ENCODE measurements around the gene C19orf81.

Gene C19orf81

DNA sequence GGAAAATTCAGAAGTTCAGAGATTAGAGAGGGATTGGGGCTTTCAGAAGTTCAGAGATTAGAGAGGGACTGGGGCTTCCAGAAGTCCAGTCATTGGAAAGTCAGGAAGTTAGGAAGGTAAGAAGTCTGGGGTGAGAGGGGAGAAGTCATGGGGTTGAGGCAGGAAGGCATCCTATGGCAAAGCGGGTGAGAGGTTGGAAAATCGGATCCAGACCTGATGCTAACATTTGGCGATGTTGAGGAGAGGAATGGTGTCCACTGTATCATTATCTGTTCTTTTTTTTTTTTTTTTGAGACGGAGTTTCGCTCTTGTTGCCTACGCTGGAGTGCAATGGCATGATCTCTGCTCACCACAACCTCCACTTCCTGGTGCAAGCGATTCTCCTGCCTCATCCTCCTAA, 20.7 kb upstream of the C19orf81 start:
- H3K27ac ChIP-seq, result no peak overlapping the region

DNA sequence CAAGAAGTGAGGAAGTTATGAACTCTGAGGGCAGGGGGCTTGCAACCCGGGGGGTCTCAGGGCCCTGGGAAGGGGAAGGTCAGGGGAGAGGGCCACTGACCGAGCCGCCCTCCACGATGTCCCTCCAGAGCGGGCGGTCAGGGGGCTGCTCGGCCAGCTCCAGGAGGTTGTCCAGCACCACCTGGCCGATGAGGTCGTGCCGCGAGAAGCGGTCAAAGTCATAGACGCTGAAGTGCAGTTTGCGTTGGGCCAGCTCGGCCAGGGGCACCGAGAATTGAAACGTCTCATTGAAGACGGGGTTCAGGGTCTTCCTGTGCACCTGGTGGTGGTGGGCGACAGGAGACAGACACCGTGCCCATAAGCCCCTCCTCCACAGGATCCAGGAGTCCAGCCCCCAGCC, 20.1 kb upstream of the C19orf81 start:
- DNase-seq (ENCODE audit: low read depth, low spot score), result no peak
- H3K27ac ChIP-seq, result no peak overlapping the region

More for the DNA sequence above, 20.7 kb upstream of the C19orf81 start:
- DNase-seq (ENCODE audit: low read depth, low spot score), result no peak

DNA sequence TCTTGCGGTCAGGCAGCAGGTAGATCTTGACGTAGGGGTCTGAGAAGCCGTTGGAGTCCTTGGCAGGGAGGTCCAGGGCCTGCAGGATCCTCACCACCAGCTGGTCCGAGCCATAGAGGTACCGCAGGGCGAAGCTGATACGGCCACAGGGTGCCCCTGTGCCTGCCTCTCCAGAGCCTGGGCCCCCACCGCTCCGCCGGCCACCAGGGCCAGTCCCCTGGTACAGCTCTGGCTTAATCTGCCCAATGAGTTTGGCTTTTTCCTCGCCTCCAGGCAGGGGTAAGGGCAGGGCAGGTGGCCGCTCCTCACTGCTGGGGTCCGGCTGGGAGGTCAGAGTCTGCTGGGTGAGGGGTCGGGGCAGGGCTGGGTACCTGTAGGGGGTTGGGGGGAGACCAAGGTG, 19.4 kb upstream of the C19orf81 start:
- no peak for DNase-seq (ENCODE audit: low read depth, low spot score)
- no peak overlapping the region for H3K27ac ChIP-seq

DNA sequence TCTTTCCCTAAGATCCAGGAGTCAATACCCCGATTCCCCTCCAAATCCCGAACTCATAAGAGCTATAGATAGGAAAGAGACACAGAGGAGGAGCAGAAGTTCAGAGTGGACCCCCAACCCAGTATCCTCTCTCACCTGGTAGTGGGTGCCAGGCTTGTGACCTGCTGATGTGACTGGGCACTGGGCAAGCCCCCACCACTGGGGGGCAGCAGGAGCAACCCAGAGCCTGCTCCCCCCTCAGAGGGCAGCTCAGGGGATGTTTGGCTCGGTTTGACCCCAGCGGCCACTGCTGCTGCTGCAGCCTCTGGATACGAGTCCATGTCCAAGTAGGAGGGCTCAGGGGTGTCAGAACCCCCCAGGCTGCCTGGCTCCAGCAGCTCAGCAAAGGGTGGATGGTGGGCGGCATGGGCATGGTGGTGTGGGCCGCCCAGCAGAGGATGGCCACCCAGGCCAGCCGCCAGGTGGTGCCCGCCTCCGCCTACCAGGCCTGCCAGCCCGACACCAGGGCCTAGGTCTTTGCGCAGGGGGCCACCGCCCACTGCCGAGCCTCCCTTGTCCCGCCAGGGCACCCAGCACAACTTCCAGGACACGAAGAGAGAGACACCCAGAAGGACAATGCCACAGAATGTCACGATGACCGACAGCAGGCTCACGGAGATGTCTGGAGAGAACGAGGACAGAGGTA, 17.0 kb upstream of the C19orf81 start:
- no peak for DNase-seq (ENCODE audit: low read depth, low spot score)
- no peak overlapping the region for H3K27ac ChIP-seq

DNA sequence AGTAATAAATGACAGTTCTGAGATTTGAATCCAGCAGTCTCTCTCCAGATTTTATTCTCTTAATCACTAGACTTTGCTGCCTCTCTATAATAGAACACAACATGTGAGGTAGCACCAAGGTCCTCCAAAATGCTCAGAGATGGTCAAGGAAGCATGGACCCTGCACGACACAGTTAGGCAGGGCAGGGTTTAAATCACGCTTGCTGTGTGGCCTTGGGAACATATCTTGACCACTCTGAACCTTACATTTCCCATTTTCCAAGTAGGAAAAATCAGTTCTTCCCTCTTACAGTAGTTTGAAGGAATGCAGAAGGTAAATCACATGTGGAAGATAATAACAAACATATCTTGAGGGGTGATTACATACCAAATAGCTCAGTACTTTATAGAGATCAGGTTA, 15.9 kb upstream of the C19orf81 start:
- H3K27ac ChIP-seq, result no peak overlapping the region
- DNase-seq (ENCODE audit: low read depth, low spot score), result no peak

DNA sequence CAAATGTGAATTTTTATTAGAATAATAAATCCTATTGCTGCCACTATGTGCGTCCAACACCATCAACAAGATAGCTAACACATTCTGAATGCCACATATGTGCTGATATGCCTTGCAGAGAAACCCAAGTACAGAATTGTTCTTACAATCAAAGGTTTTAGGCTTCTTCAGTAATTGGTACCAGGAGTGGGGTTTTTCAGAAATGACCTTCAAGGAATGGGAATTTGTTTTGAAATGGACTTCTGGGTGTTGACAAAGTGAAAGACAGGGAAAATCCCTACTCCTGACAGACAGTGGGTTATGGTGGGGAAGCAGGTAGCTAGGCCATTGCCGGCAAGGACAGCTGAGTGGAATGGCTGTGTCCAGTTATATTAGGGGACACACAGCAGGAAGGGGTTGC, 15.3 kb upstream of the C19orf81 start:
- no peak for DNase-seq (ENCODE audit: low read depth, low spot score)
- H3K27ac ChIP-seq, result no peak overlapping the region

DNA sequence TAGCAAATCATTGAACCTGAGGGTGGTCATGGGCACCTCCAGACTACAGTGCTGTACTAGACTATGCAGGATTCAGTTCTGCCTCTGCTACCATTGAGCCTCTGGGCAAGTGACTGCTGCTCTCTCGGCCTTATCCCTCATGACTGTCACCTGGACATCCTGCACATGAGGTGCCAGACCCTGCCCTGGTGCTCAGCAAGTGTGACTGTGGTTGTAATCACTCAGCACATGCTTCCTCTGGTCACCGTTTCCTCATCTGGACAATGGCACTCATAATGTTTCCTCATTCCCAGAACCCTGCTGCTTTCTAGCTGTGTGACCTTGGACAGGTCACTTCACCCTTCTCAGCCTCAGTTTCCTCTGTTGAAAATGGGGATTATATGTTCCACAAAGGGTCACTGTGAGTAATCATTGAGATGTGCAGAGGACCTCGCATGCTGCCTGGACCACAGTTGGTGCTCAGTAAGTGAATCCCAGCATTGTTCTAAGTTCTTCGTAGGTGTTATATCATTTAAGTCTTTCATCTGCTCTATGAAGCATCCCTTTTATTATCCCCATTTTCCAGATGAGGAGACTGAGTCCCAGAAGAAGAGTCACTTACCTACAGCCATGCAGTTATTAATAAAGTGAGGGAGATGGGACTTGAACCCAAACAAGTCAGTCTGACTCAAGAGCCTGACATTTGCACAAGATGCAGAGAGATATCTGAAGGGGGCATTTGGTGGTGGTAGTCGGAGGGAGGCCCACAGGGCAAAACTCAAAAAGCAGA, 12.7 kb upstream of the C19orf81 start:
- no peak overlapping the region for H3K27ac ChIP-seq
- DNase-seq (ENCODE audit: low read depth, low spot score), result no peak

DNA sequence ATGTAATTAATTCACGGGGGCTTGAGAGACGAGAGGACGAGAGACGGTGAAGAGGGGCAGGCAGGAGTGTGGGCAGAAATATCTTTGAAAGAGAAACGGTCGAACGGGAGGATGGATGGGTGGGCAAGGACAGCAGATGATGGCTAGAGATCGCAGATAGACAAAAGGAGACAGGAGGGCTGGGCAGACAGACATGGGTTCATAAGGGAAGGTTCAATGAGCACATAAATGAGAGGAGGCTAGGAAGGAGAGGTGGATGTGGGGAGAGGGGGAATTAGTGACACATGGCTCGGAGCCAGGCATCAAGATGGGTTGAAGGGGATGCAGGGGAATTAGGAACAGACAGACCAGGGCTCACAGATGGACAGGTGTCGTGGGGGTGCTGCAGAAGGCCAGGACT, 10.6 kb upstream of the C19orf81 start:
- no peak for DNase-seq (ENCODE audit: low read depth, low spot score)
- H3K27ac ChIP-seq, result no peak overlapping the region

DNA sequence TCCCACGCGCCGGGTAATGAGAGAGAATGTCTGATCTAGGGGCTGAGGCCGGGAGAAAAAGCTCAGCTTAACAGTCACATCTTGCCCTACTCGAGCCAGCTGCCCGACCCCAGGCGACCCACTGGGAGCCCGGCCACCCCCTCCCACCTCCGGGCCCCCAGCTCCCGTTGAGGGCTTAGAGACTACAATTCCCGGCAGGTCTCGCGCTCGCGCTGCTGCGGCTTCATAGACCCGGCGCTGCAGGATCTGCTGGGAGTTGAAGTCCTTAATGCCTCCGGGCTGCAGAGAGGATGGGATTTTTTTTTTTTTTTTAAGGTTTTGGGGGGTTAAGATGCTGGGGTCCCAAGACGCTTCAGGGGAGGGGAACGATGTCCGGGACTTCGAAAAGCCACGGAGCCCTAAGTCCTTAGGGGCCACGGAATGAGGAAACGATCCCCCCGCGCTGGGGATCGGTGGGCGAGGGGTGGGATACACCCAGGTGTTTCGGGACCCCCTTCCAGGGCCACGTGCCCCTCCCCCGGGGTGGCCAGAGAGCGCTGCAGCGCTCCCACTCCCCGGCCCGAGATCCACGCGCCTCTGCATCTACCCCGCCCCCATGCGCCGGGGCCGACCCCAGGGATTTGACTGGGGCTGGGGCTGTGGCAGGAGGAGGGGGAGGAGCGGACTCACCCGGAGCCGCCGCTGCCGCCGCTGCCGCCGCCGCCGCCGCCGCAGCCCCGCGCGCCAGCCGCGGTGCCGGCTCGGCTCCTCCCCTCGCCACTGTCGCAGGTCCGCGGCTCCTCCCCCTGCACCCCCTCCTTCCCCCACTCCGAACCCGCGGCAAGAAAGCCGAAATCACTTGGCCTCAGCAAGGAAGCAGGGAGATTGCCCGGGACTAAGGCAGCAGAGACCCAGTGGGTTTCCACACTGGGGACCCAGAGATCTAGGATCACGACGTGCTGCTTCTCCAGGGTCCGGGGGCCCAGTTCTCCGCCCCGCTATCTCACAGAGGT, 9.8 kb upstream of the C19orf81 start, which contains the start of gene SYT3:
Gene SYT3 (minus strand): TSS at position 761 of the 992 bp plus-strand sequence. CDS start 2,470 bp downstream, outside the sequence.
- no peak within 1 kb of the TSS for H3K27ac ChIP-seq
- DNase-seq (ENCODE audit: low read depth, low spot score), result no peak

DNA sequence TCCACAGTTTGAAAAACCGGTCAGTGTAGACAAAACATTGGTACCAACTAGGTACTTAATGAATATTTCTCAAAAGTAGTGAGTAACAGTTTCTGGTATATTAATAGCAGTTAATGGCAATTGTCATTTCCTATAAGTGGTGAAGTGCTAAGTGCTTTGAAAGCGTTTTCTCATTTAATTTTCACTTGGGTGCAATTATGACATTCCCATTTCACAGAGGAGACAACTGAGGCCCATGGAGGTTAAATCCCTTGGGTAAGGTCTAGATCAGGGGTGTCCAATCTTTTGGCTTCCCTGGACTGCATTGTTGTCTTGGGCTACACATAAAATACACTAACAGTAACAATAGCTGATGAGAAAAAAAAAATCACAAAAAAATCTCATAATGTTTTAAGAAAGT, 8.9 kb upstream of the C19orf81 start:
- no peak for DNase-seq (ENCODE audit: low read depth, low spot score)
- H3K27ac ChIP-seq, result no peak overlapping the region

DNA sequence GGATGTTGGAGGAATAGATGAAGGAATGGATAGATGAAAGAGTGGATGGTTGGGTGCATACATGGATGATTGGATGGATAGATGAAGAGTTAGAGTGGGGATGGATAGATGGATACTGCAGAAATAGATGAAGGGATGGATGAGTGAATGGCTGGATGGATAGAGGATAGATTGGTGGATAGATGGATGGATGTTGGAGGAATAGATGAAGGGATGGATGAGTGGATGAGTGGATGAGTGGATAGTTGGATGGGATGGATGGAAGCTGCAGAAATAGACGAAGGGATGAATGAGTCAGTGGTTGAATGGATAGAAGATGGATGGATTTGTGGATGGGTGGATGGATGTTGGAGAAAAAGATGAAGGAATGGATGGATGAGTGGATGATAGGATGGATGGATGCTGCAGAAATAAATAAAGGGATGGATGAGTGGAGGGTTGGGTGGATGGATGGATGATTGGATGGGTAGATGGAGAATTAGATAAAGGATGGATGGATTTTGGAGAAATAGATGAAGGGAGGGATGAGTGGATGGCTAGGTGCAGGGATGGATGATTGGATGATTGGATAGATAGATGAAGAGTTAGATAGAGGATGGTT, 4.8 kb upstream of the C19orf81 start:
- DNase-seq (ENCODE audit: low read depth, low spot score), result no peak
- H3K27ac ChIP-seq, result no peak overlapping the region

DNA sequence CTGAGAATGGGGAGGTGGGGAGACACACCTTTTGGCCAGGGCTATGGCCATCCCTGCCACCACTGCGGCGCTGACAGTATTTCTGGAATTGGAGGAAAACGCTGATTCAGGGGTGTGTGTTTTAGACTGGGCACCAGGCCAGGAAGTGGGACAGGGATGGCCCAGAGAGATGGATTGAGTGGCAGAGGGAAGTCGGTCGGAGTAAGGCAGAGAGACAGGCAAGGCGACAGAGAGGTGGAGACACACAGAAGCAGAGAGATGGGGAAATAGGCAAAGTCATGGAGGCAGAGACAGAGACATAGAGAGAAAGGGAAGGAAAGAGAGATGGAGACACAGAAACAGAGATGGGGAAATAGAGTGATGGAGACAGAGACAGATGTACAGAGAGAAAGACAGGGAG, 4.1 kb upstream of the C19orf81 start:
- DNase-seq (ENCODE audit: low read depth, low spot score), result no peak
- H3K27ac ChIP-seq, result no peak overlapping the region

DNA sequence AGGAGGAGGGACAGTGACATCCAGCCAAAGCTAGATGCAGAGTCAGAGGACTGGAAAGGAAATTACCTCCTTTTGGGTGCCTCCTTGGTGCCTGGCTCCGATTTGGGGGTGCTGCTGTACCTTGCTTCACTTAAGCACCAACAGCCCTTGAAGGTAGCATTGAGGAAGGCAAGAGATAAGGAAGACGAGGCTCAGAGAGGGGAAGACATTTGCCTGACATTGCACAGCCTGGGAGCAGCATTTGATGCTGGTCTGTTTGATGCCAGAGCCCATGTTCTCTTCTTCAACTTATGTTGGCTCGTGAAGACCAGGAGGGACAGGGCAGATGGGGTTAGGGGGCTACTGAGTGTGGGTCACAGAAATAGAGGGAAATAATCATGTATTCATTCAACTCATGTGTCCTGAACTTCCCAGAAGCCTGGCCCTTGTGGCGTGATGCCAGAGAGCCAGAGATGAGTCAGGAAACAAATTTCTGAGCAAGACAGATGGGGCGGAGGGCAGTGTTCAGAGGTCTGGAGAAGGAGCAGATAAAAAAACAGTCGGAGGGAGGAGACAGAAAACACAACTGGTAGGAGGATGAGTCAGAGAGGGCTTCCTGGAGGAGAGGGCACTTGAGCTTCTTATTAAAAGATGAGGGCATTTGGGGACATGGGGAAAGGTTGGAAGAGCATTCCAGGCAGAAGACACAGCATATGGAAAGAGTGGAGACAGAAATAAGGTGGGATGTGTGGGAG, 3.0 kb upstream of the C19orf81 start:
- no peak overlapping the region for H3K27ac ChIP-seq
- DNase-seq (ENCODE audit: low read depth, low spot score), result no peak

DNA sequence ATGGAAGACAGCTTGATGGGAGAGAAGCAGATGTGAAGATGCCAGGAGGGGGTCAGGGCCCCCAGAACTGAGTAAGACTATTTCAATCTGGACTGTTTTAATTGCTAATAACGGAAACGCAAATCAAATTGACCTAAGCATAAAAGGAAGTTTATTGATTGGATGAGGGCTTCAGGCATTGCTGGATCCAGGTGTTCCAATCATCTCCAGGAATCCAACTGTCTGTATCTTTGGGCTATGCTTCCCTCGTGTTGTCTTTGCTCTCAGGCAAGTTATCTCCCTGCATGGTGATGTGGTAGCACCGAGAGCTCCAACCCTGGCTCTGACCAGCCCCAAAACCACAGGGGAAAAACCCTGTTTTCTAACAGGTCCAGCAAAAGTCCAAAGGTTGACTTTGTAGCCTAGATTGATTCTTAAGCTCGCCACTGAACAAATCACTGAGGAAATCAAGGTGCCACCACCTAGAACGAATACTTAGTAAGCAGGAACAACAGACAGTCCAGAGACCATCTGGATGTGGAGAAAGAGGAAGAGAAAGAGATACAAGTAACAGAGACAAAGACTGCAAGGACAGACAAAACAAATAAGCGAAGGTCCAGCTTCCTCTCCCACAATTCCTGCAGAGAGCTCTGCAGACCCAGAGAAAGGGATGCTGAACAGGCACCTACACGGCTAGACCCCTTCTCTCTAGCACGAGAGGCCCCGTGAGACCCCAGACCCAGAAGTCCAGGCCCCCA, 1.2 kb upstream of the C19orf81 start:
- DNase-seq (ENCODE audit: low read depth, low spot score), result no peak
- H3K27ac ChIP-seq, result no peak overlapping the region

DNA sequence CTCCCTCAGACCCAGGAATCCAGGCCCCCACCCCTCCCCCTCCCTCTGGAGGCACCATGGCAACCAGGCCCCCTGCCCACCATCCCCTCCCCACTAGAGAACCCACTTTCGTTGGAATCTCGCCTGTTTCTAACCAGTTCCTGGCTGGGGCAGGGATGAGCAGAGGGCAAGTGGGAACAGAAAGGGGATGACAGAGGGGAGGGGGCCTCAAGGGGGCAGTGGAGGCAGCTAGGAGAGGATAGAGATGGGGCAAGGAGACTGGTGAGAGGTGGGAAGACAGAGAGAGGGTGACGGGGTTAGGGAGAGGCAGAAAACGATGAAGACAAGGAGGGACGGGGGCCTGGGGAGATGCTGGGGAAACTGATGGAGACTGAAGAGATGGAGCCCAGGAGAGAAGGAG, 586 bp upstream of the C19orf81 start:
- no peak for DNase-seq (ENCODE audit: low read depth, low spot score)
- H3K27ac ChIP-seq, result no peak overlapping the region

DNA sequence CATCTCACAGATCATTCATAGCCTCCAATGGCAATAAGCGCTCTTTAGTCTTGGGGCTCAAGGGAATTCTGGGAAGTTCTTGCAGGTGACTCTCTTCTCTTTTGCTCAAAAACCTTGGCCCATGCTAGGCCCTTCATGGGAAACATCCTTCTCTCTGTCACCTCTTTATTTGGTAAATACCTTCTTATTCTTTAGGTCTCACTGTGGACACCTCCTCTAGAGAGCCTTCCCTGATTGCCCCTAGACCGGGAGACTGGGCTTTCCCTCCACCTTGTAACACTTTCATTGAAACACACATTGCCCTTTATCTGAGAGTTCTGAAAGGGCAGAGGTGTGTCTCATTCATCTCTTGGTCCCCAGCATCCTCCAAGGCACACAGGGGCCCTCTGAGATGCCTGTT, 1.9 kb downstream of the C19orf81 start:
- no peak for DNase-seq (ENCODE audit: low read depth, low spot score)
- H3K27ac ChIP-seq, result no peak overlapping the region

DNA sequence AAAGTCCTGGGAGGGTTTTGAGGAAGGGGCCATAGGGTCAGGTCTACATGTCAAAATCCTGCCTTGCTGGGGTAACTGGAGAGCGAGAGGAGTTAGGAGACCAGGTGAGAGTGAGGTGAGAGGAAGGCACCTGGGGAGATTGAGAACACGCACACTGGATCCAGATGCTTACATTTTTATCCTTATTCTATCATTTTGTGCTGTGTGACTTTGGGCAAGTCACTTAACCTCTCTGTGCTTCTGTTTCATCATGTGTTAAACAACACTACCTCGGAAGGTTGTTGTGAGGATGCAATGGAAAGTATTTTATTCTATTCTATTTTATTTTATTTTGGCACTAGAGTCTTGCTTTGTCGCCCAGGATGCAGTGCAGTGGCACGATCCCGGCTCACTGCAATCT, 3.5 kb downstream of the C19orf81 start:
- no peak overlapping the region for H3K27ac ChIP-seq
- no peak for DNase-seq (ENCODE audit: low read depth, low spot score)

DNA sequence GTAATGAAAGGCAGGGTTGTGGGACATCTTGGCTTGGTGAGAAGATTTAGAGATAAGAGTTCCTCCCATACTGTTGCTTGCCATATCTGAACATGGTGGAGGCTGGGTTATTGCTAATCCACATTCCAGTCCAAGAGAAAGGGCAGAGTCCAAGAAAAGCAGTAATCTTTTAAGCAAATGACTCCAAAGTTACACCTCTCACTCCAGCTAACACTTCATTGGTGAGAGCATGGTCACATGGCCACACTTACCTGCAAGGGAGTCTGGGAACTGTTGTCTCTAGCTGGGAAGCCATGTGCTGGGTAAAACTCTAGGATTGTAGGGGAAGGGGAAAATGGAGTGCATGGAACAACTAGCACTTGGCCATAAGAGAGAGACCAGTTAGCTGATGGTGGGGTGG, 5.6 kb downstream of the C19orf81 start:
- no peak for DNase-seq (ENCODE audit: low read depth, low spot score)

DNA sequence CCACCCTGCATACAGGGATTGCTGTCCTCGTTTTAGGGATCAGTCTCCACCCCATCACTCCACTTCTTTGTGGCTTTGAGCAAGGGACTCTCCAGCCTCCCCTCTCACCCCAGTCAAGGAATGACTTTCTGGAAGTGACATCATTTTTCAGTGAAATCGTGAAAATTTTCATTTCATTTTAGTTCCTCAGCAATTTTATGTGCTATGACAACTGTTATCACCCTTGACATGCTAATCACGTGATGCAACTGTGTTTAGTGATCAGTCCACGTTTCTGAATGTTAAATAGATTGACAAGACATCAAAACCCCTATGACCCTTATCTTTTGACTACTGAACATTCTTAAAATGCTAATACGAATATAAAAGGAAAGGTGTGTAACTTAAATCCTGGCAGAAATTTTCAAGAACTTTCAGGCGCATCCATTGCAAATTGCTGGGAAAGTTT, 8.0 kb downstream of the C19orf81 start:
- DNase-seq (ENCODE audit: low read depth, low spot score), result no peak
- no peak overlapping the region for H3K27ac ChIP-seq

More for the DNA sequence above, 5.6 kb downstream of the C19orf81 start:
- no peak overlapping the region for H3K27ac ChIP-seq
